Omental fat pad (tissue), 4 donors: ENCODE data around the gene ABCA4. TPM values are rescaled to one million over a fixed set of nuclear protein-coding genes. Genes with fewer than 3 reads are reported as not detected.

Experiments
- ATAC-seq: fragments of 150-250 bp; one replicate; pipeline ENCODE4 v1.9.1; 2016; ENCODE audit warnings: mild to moderate bottlenecking, moderate library complexity; ENCODE audit not compliant: low FRiP score
- DNase-seq: peaks from one replicate; pipeline ENCODE4 v3.0.0-alpha.2; 2019; ENCODE audit warnings: low spot score
- CTCF ChIP-seq, 3 donors: fragments of 450-650 bp; IDR thresholded peaks; one replicate each; pipeline ENCODE4 v1.5.1; 2016 to 2017; ENCODE audit warnings: antibody characterized with exemption in 3 of 3, mild to moderate bottlenecking in 3 of 3, moderate library complexity in 2 of 3
- total RNA-seq, 4 donors: library from RNA; depleted of rRNA; stranded (reverse); fragments of >200 nt; gene quantifications; one replicate each; pipeline ENCODE4 v1.1.0, GENCODE V29; 2016

Gene ABCA4
- total RNA-seq, 4 donors from 2014 or later: 0.37 to 0.79 (median 0.38) TPM; not detected in 1

DNA sequence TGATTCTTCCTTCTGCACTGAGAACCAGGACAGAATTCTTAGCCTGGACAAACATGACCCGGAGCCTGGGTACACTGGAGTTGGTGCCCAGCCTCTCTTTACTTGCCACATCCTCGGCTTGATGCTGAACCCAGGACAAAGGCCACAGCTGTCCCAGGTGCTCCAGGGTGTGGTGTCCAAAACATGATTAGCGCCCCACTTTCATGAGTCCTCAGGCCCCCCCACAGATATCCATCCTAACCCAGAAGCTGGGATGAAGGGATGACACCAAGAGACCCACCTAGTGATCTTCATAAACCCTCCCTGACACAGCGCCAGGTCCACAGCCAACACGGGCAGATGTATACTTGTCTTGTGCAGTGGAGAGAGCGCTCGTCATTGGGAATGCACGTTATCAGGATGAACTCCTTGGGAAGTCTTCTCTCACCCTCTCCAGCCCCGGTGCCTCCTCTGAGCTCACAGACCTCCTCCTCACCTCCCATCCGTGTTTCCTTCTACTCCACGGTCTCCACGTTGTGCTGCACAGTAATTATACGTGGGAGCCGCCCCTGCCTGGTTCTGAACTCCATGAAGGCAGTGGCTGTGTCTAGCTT lies 3.6 kb downstream of the ABCA4 start:
- TF ChIP-seq CTCF (IDR thresholded peaks at IDR 0.05): no peak
- DNase-seq (no peak), ATAC-seq (no peak)

DNA sequence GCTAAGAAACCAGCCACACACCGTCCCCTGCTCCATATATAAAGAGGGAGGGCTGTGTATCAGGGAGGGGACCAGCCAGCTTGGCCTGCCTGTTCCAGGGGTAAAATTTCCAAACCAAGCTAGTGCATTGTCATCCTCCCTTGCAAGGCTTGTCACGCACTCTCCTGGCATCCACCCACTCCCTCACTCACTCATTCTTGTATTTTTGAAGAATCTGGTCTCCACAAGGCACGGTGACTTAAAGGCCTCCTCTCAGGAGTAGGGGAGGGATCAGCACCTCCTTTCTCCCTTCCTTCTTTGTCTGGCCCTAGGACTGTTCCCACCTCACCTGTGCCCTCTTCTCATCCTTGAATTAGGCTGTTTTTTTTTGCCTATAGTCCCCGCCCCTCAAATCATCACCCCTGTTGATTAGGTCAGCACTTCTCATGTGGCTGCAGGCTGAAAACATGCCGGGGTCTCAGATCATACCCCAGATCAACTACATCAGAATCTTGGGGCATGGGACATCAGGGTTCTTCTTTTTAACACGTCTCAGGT lies 5.0 kb downstream of the ABCA4 start:
- DNase-seq (no peak), ATAC-seq (no peak)
- no peak for TF ChIP-seq CTCF (IDR thresholded peaks at IDR 0.05)

DNA sequence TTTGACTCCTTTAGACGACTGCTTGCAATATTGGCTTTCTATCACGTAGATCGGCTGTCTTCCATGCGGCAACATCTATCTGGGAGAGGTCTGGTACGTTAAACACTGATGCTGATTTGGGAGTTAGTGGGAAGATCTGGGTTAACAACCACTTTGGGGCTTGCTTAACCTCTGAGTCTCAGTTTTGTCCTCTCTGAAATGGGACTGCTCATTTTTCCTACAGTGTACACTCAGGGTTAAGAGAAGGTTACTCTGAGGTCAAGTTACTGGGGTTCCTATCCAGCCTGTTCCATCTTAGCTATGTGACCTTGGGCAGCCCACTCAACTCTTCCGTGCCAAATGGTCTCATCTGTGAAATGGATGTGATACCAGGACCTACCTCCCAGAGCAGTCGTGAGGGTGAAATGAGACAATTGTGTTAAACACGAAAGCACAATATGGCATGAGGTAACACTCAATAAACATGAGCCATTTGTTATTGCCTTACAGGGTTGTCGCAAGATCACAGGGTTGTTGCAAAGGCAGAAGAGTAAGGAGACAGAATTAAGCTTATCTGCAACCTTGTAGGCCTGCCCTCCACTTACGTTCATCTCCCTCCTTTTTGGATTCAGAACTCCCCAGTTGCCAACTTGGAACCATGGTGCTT lies 5.6 kb downstream of the ABCA4 start:
- TF ChIP-seq CTCF (IDR thresholded peaks at IDR 0.05): no peak
- ATAC-seq: no peak
- no peak for DNase-seq

DNA sequence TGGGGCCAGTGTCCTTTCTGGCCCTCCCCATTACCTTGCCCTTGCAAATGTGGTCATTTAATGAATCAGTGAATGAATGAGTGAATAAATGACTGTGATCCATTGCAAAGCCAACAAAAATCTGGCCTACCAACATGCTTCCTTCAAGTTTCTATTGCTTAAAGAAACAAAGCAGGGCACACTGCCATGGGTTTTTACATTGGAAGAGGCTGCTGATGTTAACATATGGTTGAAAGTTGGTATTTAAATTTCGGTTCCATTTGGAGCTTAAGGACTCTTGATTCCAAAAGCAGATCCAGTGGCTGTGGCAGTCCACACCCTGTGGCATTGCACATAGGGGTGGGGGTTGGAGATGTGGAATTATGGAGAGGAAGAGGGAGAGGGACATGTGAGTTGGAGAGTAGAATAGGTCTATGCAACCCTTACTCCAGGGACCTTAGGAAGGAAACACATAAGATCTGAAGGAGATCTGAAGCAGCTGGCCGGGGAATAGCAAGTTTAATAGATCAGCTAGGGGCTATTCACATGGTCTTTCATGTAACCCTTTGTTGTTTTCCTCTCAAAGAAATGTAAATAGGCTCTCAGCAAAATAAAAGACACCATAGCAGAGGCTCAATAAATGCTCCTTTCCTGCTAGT lies 7.2 kb downstream of the ABCA4 start:
- no peak for ATAC-seq
- no peak for DNase-seq
- no peak for TF ChIP-seq CTCF (IDR thresholded peaks at IDR 0.05)

- ATAC-seq: no peak
- DNase-seq: no peak
- no peak for TF ChIP-seq CTCF (IDR thresholded peaks at IDR 0.05)
Measured at GRCh38 chr1:94111879-94112278, 9.1 kb downstream of the ABCA4 start.

DNA sequence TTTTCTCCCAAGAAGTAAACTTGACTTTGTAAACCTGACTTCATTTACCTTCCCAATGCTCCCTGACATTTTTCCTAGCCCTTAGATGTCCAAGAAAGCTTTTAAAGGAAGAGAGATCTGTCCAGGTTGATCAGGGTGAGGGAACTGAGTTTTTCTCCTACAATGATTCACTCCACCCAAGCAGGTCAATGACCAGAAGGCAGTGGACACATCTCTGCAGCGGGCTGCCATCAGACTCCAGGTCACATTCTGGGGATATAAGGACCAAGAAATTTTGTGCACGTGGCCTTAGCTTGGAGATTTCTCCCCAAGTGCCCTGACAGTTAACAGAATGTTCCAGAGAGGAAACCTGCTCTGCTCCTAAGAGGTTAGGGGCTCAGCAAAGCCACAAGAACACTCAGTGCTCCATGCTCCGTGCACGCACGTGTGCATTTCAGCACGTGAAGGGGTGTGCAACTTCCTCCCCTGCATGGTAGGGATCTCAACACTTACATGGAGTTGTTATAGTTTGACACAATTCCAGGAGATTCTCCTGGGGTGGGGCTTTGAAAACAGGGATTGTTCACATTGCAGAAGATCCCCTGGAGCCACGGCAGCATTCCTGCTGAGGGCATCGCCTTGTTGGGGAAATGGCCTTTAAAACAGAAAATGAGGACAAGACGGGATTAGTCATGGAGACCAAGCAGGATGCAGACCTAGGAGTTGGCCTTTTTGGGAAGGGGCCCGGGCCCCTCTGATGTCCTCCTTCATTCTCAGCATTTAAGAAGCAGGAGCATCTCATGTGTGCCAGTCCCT lies 9.8 kb downstream of the ABCA4 start:
- no peak for ATAC-seq
- DNase-seq: no peak
- TF ChIP-seq CTCF (IDR thresholded peaks at IDR 0.05): no peak
